CD4-positive, alpha-beta memory T cell (primary cell): ENCODE measurements around the gene AVEN. TPM values are rescaled to one million over a fixed set of nuclear protein-coding genes. Genes with fewer than 3 reads are reported as not detected.

Source experiments
- CTCF ChIA-PET: fragments of 350-600 bp; sonication (Branson Sonifier 250); formaldehyde crosslinking; loops from one replicate; lab custom pipeline; 2021; ENCODE audit warnings: inconsistent platforms; ENCODE audit not compliant: partially characterized antibody; lab: Charles Lee
- POLR2A ChIA-PET: fragments of 350-600 bp; sonication (Branson Sonifier 250); formaldehyde crosslinking; loops from one replicate; lab custom pipeline; 2021; ENCODE audit not compliant: partially characterized antibody; lab: Charles Lee
- DNase-seq, 5 donors: peaks; one replicate each; pipeline versions ENCODE4 v3.0.0 to v3.0.0-alpha.2; 2020 to 2022; ENCODE audit warnings: mixed read lengths in 1 of 5
- H3K27ac ChIP-seq: one replicate; pipeline ENCODE4 v1.7.0; 2013; ENCODE audit warnings: low read depth, low read length
- H3K27me3 ChIP-seq: 2 replicates; pipeline ENCODE4 v1.7.0; 2013; ENCODE audit warnings: mild to moderate bottlenecking, low read length, moderate library complexity; ENCODE audit not compliant: insufficient read depth
- H3K36me3 ChIP-seq: 2 replicates; pipeline ENCODE4 v1.7.0; 2013; ENCODE audit warnings: mild to moderate bottlenecking, low read length, moderate library complexity; ENCODE audit not compliant: insufficient read depth
- H3K4me1 ChIP-seq: 2 replicates; pipeline ENCODE4 v1.7.0; 2013; ENCODE audit warnings: mild to moderate bottlenecking, low read length, moderate library complexity; ENCODE audit not compliant: insufficient read depth
- H3K4me3 ChIP-seq, 2 donors: one replicate each; pipeline ENCODE4 v1.7.0; 2013; ENCODE audit warnings: low read length in 2 of 2, mild to moderate bottlenecking in 1 of 2
- H3K9me3 ChIP-seq, 2 donors: one replicate each; pipeline ENCODE4 v1.7.0; 2013; ENCODE audit warnings: low read length in 2 of 2, control low read depth in 1 of 2; ENCODE audit not compliant: control insufficient read depth in 1 of 2
- H3K27ac Mint-ChIP-seq, 7 donors: one replicate each; pipeline ENCODE4 v1.8.0; 2020 to 2021; ENCODE audit warnings: mixed read lengths in 7 of 7, mild to moderate bottlenecking in 6 of 7, inconsistent platforms in 3 of 7, moderate library complexity in 3 of 7
- H3K27me3 Mint-ChIP-seq, 2 donors: one replicate each; pipeline ENCODE4 v1.8.0; 2020 to 2021; ENCODE audit warnings: mixed read lengths in 2 of 2
- H3K36me3 Mint-ChIP-seq, 2 donors: one replicate each; pipeline ENCODE4 v1.8.0; 2020 to 2021; ENCODE audit warnings: mixed read lengths in 2 of 2, inconsistent platforms in 1 of 2, mild to moderate bottlenecking in 1 of 2
- H3K4me1 Mint-ChIP-seq, 4 donors: one replicate each; pipeline ENCODE4 v1.8.0; 2020 to 2021; ENCODE audit warnings: mixed read lengths in 4 of 4, mild to moderate bottlenecking in 1 of 4
- H3K4me3 Mint-ChIP-seq, 8 donors: one replicate each; pipeline ENCODE4 v1.8.0; 2020 to 2021; ENCODE audit warnings: mixed read lengths in 8 of 8, mild to moderate bottlenecking in 7 of 8, moderate library complexity in 6 of 8, inconsistent platforms in 3 of 8
- H3K9me3 Mint-ChIP-seq, 8 donors: one replicate each; pipeline ENCODE4 v1.8.0; 2020 to 2021; ENCODE audit warnings: mixed read lengths in 8 of 8, mild to moderate bottlenecking in 5 of 8, inconsistent platforms in 3 of 8, moderate library complexity in 1 of 8
- intact Hi-C: fragments of 100-400 bp; cut with micrococcal nuclease; formaldehyde crosslinking; loops from one replicate; pipeline ENCODE4 v1.15.1; 2023
- polyA plus RNA-seq, 2 donors: library from polyadenylated mRNA; unstranded; fragments of 300-500 nt; fragmentation: Illumina TruSeq; gene quantifications; one replicate each; pipeline ENCODE4 v1.2.3, GENCODE V29; 2021
- total RNA-seq, 2 experiments: library from RNA; stranded (reverse); gene quantifications; one replicate each; pipeline ENCODE4 v1.2.3, GENCODE V29; 2021

Gene AVEN
- total and polyA plus RNA-seq, 4 experiments from 2014 or later, result 7.1 to 12.6 (median 9.9) TPM

DNA sequence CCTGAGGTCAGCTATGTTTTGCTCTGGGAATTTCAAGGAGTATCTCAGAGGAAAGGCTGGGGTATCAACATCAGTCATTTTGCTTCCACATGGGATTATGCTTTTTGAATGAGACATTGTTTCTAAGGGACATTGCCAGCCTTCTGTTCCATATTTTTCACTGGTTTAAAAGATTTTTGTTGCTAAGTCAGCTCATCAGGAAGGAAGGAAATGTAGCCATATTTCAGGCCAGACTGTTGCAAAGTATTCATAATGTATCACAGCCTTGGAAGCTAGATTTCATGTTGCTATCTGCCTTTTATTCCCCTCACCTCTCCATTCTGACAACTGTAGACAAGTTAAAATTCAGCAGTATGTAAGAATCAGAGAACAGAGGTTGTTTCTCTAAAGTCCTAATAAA lies 131.7 kb downstream of the AVEN start:
- POLR2A ChIA-PET, result no interaction called here
- no peaks in the 10 kb centered on the region for H3K27me3 Mint-ChIP-seq

DNA sequence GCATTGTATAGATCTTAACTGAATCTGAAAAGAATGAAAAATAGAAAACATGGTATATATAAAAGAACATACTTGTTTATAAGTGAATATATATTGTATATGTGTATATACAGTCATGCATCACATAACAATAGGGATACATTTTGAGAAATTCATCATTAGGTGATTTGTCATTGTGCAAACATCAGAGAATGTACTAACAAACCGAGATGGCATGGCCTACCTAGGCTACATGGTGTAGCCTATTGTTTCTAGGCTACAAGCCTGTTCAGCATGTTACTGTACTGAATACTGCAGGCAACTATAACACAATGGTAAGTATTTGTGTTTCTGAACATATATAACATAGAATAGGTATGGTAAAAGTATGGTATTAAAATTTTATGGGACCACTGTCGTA lies 135.3 kb downstream of the AVEN start:
- Mint-ChIP-seq H3K27ac (no peak overlapping the region), H3K4me3 (no peak overlapping the region), H3K4me1 (peaks cover 0 to 1% (median 0%) of the 10 kb centered on the region in 4 donors), H3K9me3 (peaks cover 0 to 3% (median 0%) of the 10 kb centered on the region in 8 donors), H3K27me3 (no peaks in the 10 kb centered on the region), H3K36me3 (peaks cover 0 to 18% of the 10 kb centered on the region in 2 donors)
- POLR2A ChIA-PET, result no interaction called here
- intact Hi-C loops, result no loop called here
- Histone ChIP-seq H3K27ac (no peak overlapping the region), H3K36me3 (no peaks in the 10 kb centered on the region), H3K9me3 (no peaks in the 10 kb centered on the region), H3K27me3 (no peaks in the 10 kb centered on the region), H3K4me1 (no peaks in the 10 kb centered on the region), H3K4me3 (no peak overlapping the region)
- DNase-seq, result no peak
- CTCF ChIA-PET, result no interaction called here

More for the DNA sequence above, 131.7 kb downstream of the AVEN start:
- Mint-ChIP-seq H3K4me1 (peaks cover 0 to 1% (median under 1%) of the 10 kb centered on the region in 4 donors), H3K4me3 (no peak overlapping the region), H3K27ac (no peak overlapping the region), H3K36me3 (peaks cover 0 to 9% of the 10 kb centered on the region in 2 donors), H3K9me3 (no peaks in the 10 kb centered on the region)
- Histone ChIP-seq H3K4me1 (no peaks in the 10 kb centered on the region), H3K27me3 (no peaks in the 10 kb centered on the region), H3K9me3 (no peaks in the 10 kb centered on the region), H3K36me3 (no peaks in the 10 kb centered on the region), H3K4me3 (no peak overlapping the region), H3K27ac (no peak overlapping the region)
- DNase-seq, result no peak
- CTCF ChIA-PET, result no interaction called here
- intact Hi-C loops, result no loop called here

DNA sequence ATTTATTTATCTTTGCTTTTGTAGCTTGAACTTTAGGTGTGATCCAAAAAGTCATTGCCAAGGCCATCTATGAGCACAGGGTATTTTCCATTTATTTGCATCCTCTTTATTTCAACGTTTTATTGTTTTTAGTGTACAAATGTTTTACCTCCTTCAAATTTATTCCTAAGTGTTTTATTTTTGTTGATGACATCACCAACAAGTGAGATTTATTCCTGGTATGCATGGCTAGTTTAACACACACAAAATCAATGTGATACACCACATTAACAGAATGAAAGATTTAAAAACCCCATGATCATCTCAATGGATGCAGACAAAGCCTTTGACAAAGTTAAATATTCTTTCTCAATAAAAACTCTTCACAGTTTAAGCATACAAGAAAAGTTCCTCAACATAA lies 137.0 kb downstream of the AVEN start:
- H3K27me3 Mint-ChIP-seq, result no peaks in the 10 kb centered on the region
- H3K9me3 Mint-ChIP-seq, result peaks cover 0 to 3% (median 0%) of the 10 kb centered on the region in 8 donors
- DNase-seq, result no peak
- ChIA-PET CTCF (no interaction called here), POLR2A (no interaction called here)
- peaks cover 0 to 18% of the 10 kb centered on the region in 2 donors for H3K36me3 Mint-ChIP-seq
- Histone ChIP-seq H3K27me3 (no peaks in the 10 kb centered on the region), H3K4me3 (no peak overlapping the region), H3K9me3 (no peaks in the 10 kb centered on the region), H3K4me1 (no peaks in the 10 kb centered on the region), H3K27ac (no peak overlapping the region), H3K36me3 (no peaks in the 10 kb centered on the region)
- no peak overlapping the region for H3K27ac Mint-ChIP-seq
- peaks cover 0 to 1% (median 0%) of the 10 kb centered on the region in 4 donors for H3K4me1 Mint-ChIP-seq
- H3K4me3 Mint-ChIP-seq, result no peak overlapping the region
- intact Hi-C loops, result no loop called here

DNA sequence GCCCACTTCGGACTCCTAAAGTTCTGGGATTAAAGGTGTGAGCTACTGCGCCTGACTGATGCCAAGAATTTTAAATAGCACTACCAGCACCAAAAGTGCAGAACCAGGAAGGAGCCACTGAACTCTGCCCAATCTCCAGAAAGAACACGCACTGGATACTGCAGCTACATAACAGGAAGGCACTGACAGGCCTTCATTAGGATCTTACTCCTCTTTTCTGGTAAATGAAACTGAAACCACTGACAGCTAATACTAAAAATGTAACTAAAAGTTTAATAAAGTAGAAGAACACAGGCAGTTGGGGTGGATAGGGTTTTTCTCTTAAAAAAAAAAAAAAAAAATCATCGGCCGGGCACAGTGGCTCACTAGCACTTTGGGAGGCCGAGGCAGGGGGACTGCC lies 144.8 kb downstream of the AVEN start:
- H3K27ac ChIP-seq, result no peak overlapping the region
- H3K4me1 ChIP-seq, result no peaks in the 10 kb centered on the region
- H3K9me3 ChIP-seq, result no peaks in the 10 kb centered on the region
- Mint-ChIP-seq H3K27me3 (no peaks in the 10 kb centered on the region), H3K4me1 (no peaks in the 10 kb centered on the region), H3K9me3 (peaks cover 0 to 4% (median 0%) of the 10 kb centered on the region in 8 donors), H3K4me3 (no peak overlapping the region), H3K36me3 (no peaks in the 10 kb centered on the region), H3K27ac (no peak overlapping the region)
- H3K36me3 ChIP-seq, result no peaks in the 10 kb centered on the region
- H3K27me3 ChIP-seq, result no peaks in the 10 kb centered on the region
- ChIA-PET CTCF (no interaction called here), POLR2A (no interaction called here)
- intact Hi-C loops, result no loop called here
- DNase-seq, result no peak
- no peak overlapping the region for H3K4me3 ChIP-seq

DNA sequence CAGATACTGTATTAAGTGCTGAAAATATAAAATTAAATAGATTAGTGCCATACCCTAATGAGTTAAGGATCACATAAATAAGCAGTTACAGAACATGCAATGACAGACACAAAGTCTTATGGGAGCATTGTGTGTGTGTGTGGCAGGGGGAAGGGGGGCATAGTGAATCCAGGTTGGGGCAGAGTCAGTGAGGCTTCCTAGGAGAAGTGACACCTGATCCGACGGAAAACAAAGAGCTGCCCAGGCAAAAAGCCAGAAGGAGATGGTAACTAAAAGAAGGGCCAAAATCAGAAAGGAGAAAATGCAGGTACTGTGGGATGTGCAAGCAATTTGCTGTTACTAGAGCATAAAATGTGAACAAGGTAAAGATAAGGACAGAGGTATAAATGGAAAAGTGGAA lies 150.8 kb downstream of the AVEN start:
- Histone ChIP-seq H3K4me1 (no peaks in the 10 kb centered on the region), H3K36me3 (no peaks in the 10 kb centered on the region), H3K27me3 (no peaks in the 10 kb centered on the region), H3K4me3 (no peak overlapping the region), H3K9me3 (no peaks in the 10 kb centered on the region), H3K27ac (no peak overlapping the region)
- H3K9me3 Mint-ChIP-seq, result peaks cover 0 to 20% (median 8%) of the 10 kb centered on the region in 8 donors
- H3K4me1 Mint-ChIP-seq, result no peaks in the 10 kb centered on the region
- H3K4me3 Mint-ChIP-seq, result no peak overlapping the region
- ChIA-PET POLR2A (no interaction called here), CTCF (no interaction called here)
- intact Hi-C loops, result no loop called here
- no peak for DNase-seq
- no peak overlapping the region for H3K27ac Mint-ChIP-seq
- no peaks in the 10 kb centered on the region for H3K27me3 Mint-ChIP-seq
- H3K36me3 Mint-ChIP-seq, result peaks cover 0 to 8% of the 10 kb centered on the region in 2 donors

DNA sequence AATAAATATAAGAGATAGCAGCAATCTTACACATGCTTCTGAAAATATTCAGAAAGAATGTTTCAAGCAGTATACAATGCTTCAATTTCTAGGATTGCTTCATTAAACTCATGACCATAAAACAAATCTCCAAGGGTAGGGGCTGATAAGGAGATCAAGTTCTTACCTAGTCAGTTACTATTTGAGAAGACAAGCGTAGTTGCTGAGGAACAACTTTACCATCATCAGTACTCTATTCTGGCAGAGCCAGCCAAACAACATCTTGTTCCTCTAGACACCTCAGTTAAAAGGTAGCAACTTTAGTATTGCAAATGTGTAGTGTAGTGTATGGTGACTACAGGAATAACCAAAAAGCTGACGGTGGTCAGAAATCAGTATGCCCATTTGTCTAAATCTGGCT lies 156.1 kb downstream of the AVEN start:
- Histone ChIP-seq H3K4me1 (no peaks in the 10 kb centered on the region), H3K27ac (no peak overlapping the region), H3K36me3 (no peaks in the 10 kb centered on the region), H3K9me3 (no peaks in the 10 kb centered on the region), H3K4me3 (no peak overlapping the region), H3K27me3 (no peaks in the 10 kb centered on the region)
- no peak overlapping the region for H3K4me3 Mint-ChIP-seq
- no peak overlapping the region for H3K27ac Mint-ChIP-seq
- peaks cover 0 to 20% (median 8%) of the 10 kb centered on the region in 8 donors for H3K9me3 Mint-ChIP-seq
- H3K27me3 Mint-ChIP-seq, result no peaks in the 10 kb centered on the region
- no peak for DNase-seq
- POLR2A ChIA-PET, result no interaction called here
- intact Hi-C loops, result no loop called here
- peaks cover 0 to 8% of the 10 kb centered on the region in 2 donors for H3K36me3 Mint-ChIP-seq
- H3K4me1 Mint-ChIP-seq, result no peaks in the 10 kb centered on the region
- CTCF ChIA-PET, result no interaction called here

DNA sequence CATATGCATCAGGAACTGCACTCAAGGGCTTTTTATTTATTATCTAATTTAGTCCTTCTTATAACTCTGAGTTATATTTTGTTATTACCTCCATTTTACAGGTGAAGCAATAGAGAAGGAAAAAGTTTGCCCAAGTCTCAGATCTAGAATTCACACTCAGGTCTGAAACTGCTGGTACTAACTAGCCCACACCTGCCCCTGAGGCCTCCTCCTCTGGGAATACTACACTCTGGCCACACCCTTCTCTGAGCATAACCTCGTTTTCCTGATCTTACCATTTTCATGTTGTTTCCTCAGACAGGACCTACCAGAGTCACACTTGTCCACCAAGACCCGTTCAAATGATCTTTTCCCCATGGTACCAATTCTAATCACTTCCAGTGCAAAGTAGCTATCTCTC lies 164.8 kb downstream of the AVEN start:
- Mint-ChIP-seq H3K9me3 (peaks cover 0 to 1% (median 0%) of the 10 kb centered on the region in 8 donors), H3K4me3 (no peak overlapping the region), H3K27ac (peak overlapping the region in 1 of 7 donors; percentile 31), H3K27me3 (no peaks in the 10 kb centered on the region), H3K36me3 (peaks cover 3 to 25% of the 10 kb centered on the region in 2 donors), H3K4me1 (no peaks in the 10 kb centered on the region)
- no peaks in the 10 kb centered on the region for H3K36me3 ChIP-seq
- POLR2A ChIA-PET, result no interaction called here
- CTCF ChIA-PET, result no interaction called here
- DNase-seq, result no peak
- no peaks in the 10 kb centered on the region for H3K9me3 ChIP-seq
- intact Hi-C loops, result no loop called here
- H3K27me3 ChIP-seq, result no peaks in the 10 kb centered on the region
- no peaks in the 10 kb centered on the region for H3K4me1 ChIP-seq
- H3K4me3 ChIP-seq, result no peak overlapping the region
- H3K27ac ChIP-seq, result no peak overlapping the region
